GM23338 (cell line): Measurements from ENCODE around the gene C14orf119.

Experiments used
- CTCF ChIP-seq, 2 experiments: fragments of 200-600 bp in 1 of 2; sonication (generic) in 1 of 2; conservative IDR thresholded peaks; 2 replicates each; pipeline versions ENCODE4 v1.5.1 to v1.6.1; 2016 to 2017; ENCODE audit warnings: antibody characterized with exemption in 2 of 2, low read depth in 2 of 2, mild to moderate bottlenecking in 2 of 2, moderate library complexity in 1 of 2
- EZH2phosphoT487 ChIP-seq: fragments of 200-600 bp; sonication (generic); IDR thresholded peaks from one replicate; pipeline ENCODE4 v1.8.1; 2018; ENCODE audit warnings: antibody characterized with exemption; ENCODE audit not compliant: unreplicated experiment
- POLR2AphosphoS5 ChIP-seq: IDR thresholded peaks from 2 replicates; pipeline ENCODE4 v1.6.1; 2016; ENCODE audit warnings: antibody characterized with exemption, low read depth

GRCh38 chr14:23090254-23090636 is 5.1 kb upstream of the C14orf119 start:
- no peak for TF ChIP-seq CTCF (conservative IDR thresholded peaks at IDR 0.05; ENCODE audit: low read depth in 2 of 2)
- TF ChIP-seq POLR2AphosphoS5, result no peak
- no peak for TF ChIP-seq EZH2phosphoT487
